ENCODE data around the gene TSNAXIP1.

The TSNAXIP1 gene

DNA sequence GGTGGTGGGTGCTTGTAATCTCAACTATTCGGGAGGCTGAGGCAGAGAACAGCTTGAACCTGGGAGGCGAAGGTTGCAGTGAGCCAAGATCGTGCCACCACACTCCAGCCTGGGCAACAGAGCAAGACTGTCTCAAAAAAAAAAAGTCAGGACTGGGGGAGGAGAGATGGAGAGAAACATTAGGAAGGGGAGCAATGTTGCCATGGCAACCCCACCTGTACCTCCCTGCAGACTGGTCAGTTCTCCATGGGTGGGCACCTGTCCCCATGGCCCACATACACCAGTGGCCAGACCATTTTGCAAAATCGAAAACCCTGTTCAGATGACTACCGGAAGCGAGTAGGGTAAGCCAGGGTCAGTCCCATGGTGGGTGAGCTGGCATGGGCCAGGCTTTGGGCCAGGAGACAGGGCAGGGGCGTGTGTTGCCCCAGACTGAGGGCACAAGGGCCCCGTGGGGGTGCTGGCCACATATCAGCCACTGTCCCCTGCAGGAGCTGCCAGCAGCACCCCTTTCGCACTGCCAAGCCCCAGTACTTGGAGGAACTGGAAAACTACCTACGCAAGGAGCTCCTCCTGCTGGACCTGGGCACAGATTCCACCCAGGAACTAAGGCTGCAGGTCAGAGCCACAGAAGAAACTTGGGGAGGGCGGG, 14.0 kb downstream of the TSNAXIP1 start:
- Histone ChIP-seq H3K27ac (ENCODE audit: low read depth, low read length) (no peak overlapping the region), H3F3A (ENCODE audit: insufficient read depth) (no peaks in the 10 kb centered on the region), H3K4me2 (ENCODE audit: low read depth, low read length, poor library complexity, severe bottlenecking) (no peak overlapping the region), H2AFZ (ENCODE audit: low read depth, low read length, severe bottlenecking) (no peak overlapping the region), H3K4me3 (ENCODE audit: insufficient read depth, low read length, poor library complexity, severe bottlenecking) (no peak overlapping the region), H3K9ac (ENCODE audit: low read length) (no peak overlapping the region), H3K9me3 (ENCODE audit: insufficient read depth, low read length) (no peaks in the 10 kb centered on the region), H3K36me3 (ENCODE audit: low read length) (no peaks in the 10 kb centered on the region), H3K9me2 (replicated peaks; ENCODE audit: insufficient read depth, low read length) (no peaks in the 10 kb centered on the region), H4K20me1 (ENCODE audit: low read depth, low read length) (no peaks in the 10 kb centered on the region), H3K27me3 (ENCODE audit: low read length) (no peaks in the 10 kb centered on the region), H3K79me2 (ENCODE audit: insufficient read depth, low read length) (no peaks in the 10 kb centered on the region)
- TF ChIP-seq EZH2phosphoT487 (conservative IDR thresholded peaks at IDR 0.05; ENCODE audit: low read length) = no peak
- TF ChIP-seq, protein P1, sequence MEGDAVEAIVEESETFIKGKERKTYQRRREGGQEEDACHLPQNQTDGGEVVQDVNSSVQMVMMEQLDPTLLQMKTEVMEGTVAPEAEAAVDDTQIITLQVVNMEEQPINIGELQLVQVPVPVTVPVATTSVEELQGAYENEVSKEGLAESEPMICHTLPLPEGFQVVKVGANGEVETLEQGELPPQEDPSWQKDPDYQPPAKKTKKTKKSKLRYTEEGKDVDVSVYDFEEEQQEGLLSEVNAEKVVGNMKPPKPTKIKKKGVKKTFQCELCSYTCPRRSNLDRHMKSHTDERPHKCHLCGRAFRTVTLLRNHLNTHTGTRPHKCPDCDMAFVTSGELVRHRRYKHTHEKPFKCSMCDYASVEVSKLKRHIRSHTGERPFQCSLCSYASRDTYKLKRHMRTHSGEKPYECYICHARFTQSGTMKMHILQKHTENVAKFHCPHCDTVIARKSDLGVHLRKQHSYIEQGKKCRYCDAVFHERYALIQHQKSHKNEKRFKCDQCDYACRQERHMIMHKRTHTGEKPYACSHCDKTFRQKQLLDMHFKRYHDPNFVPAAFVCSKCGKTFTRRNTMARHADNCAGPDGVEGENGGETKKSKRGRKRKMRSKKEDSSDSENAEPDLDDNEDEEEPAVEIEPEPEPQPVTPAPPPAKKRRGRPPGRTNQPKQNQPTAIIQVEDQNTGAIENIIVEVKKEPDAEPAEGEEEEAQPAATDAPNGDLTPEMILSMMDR (IDR thresholded peaks at IDR 0.05; ENCODE audit: insufficient read depth, low read length, poor library complexity, severe bottlenecking) = no peak

DNA sequence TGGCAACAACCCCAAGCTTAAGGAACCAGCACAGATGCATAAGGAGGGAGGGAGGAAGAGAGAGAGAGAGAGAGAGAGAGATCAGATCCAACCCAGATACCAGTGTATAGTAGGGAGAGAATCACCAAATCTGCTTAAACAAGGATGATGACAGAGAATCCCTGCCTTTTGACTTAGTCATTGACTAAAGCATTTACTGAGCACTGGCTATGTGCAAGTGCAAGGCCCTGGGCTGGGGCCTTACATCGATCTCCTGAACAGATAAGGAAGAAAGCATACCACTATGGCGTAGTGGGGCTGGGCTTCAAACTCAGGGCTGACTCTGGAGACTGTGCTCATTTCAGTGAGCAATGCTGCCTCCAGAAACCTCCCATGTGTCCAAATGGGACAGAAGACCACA, 15.8 kb downstream of the TSNAXIP1 start:
- Histone ChIP-seq H3K9me2 (replicated peaks; ENCODE audit: insufficient read depth, low read length) (no peaks in the 10 kb centered on the region), H3F3A (ENCODE audit: insufficient read depth) (no peaks in the 10 kb centered on the region), H3K9ac (ENCODE audit: low read length) (no peak overlapping the region), H3K4me3 (ENCODE audit: insufficient read depth, low read length, poor library complexity, severe bottlenecking) (no peak overlapping the region), H3K9me3 (ENCODE audit: insufficient read depth, low read length) (no peaks in the 10 kb centered on the region), H4K20me1 (ENCODE audit: low read depth, low read length) (no peaks in the 10 kb centered on the region), H3K36me3 (ENCODE audit: low read length) (no peaks in the 10 kb centered on the region), H3K4me2 (ENCODE audit: low read depth, low read length, poor library complexity, severe bottlenecking) (no peak overlapping the region), H2AFZ (ENCODE audit: low read depth, low read length, severe bottlenecking) (no peak overlapping the region), H3K27ac (ENCODE audit: low read depth, low read length) (no peak overlapping the region), H3K27me3 (ENCODE audit: low read length) (no peaks in the 10 kb centered on the region), H3K79me2 (ENCODE audit: insufficient read depth, low read length) (no peaks in the 10 kb centered on the region)
- TF ChIP-seq, protein P1 (IDR thresholded peaks at IDR 0.05; ENCODE audit: insufficient read depth, low read length, poor library complexity, severe bottlenecking) = no peak
- TF ChIP-seq EZH2phosphoT487 (conservative IDR thresholded peaks at IDR 0.05; ENCODE audit: low read length) = no peak

DNA sequence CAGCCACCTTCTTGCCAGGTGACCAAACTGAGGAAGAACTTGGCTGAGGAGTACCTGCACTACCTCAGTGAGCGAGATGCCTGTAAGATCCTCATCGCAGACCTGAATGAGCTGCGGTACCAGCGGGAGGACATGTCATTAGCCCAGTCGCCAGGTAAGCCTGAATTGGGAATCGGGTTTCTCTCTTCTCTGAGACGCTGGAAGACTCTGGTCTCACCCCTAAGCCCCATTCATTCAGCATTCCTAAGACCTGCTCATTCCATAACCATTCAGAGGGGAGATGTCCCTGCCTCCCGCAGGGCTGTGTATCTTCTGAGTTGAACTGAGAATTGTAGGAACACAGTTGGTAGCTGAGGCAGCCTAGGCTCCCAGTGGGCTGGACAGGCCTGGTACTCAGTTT, 18.4 kb downstream of the TSNAXIP1 start:
- Histone ChIP-seq H4K20me1 (ENCODE audit: low read depth, low read length) (no peaks in the 10 kb centered on the region), H3K9me3 (ENCODE audit: insufficient read depth, low read length) (no peaks in the 10 kb centered on the region), H3K36me3 (ENCODE audit: low read length) (no peaks in the 10 kb centered on the region), H3K9me2 (replicated peaks; ENCODE audit: insufficient read depth, low read length) (no peaks in the 10 kb centered on the region), H3F3A (ENCODE audit: insufficient read depth) (no peaks in the 10 kb centered on the region), H3K9ac (ENCODE audit: low read length) (no peak overlapping the region), H3K27me3 (ENCODE audit: low read length) (no peaks in the 10 kb centered on the region), H2AFZ (ENCODE audit: low read depth, low read length, severe bottlenecking) (no peak overlapping the region), H3K79me2 (ENCODE audit: insufficient read depth, low read length) (no peaks in the 10 kb centered on the region), H3K27ac (ENCODE audit: low read depth, low read length) (no peak overlapping the region), H3K4me3 (ENCODE audit: insufficient read depth, low read length, poor library complexity, severe bottlenecking) (no peak overlapping the region), H3K4me2 (ENCODE audit: low read depth, low read length, poor library complexity, severe bottlenecking) (no peak overlapping the region)
- no peak for TF ChIP-seq EZH2phosphoT487 (conservative IDR thresholded peaks at IDR 0.05; ENCODE audit: low read length)
- TF ChIP-seq, protein P1 (IDR thresholded peaks at IDR 0.05; ENCODE audit: insufficient read depth, low read length, poor library complexity, severe bottlenecking) = no peak
